C1 segment of cervical spinal cord (tissue), 14 donors: ENCODE data around the gene CLINT1.
"Not testable (repeated sequence)": the region's sequence is repeated elsewhere in the genome, so short reads cannot be mapped to it uniquely, and the experiment has no call there.

Experiments used
- DNase-seq, 14 donors: peaks; one replicate each; lab custom pipeline; 2025; lab: John Stamatoyannopoulos, UW

CLINT1 gene

DNA sequence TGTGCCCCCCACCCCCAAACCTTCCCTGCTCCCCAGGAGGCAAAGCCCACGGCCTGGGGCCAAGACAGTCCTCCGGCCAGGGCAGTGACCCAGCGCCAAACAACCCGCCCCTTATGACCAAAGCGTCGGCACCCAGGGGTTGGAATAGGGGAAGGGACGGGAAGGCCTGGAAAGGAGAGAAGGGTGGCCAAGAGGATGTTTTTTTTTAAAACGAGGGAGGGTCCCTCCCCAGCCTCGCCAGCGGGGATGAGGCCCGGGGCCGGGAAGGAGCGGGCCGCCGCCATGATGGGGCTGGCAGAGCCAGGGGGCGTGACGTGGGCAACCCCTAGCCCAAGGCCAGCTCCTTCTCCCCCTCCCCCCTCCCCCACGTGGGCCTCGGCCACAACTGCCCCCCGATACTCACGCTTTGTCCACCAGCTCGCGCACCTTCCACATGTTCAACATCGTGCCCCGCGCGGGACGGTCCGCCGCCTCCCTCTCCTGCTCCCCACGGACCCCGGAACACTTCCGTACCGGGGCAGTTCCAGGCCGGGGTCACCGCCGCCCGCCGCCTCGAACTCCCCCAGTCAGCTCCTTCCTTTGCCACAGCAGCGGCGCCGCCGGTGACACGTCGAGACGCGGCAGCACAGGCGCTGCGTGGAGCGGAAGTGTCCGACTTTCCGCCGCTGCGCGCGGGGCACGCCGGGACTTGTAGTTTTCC, at the start of gene CLINT1:
TSS of gene CLINT1 (minus strand) at position 619 of the 700 bp plus-strand sequence. CDS start at position 444, 175 bp downstream.
- DNase-seq: peak; percentile 2 to 90 (median 82)

DNA sequence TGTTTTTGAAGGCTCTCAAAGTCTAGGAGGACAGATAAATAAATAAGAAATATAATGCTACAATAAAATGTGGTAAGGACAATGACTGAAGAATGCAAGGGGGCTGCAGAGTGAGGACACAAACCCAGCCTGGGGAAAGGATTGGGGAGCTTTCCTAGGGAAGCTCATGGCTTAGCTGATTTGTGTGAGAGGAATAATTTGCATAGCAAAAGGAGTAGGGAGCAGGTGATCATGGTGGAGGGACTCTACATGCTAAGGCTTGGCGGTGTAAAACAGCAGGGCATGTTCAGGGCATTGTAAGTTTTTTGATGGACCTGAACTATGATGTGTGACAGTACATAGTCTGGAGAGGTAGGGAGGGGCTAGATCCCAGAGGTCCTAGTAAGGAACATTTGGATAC, 49.5 kb upstream of the CLINT1 start:
- DNase-seq: no peak

DNA sequence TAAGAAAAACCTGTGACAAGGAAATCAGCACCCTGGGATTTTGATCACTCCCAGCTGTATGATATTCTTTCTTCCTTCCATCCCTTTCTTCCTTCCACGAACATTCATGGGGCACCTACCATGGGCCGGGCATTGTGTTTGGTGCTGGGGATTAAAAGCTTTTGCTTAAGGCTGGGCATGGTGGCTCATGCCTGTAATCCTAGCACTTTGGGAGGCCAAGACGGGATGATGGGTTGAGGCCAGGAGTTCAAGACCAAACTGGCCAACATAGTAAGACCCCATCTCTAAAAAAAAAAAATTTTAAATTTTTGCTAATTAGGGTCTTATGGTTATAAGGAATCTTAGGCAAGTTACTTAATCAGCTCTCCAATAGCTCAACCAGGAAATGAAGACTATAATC, 48.5 kb upstream of the CLINT1 start:
- DNase-seq: no peak

DNA sequence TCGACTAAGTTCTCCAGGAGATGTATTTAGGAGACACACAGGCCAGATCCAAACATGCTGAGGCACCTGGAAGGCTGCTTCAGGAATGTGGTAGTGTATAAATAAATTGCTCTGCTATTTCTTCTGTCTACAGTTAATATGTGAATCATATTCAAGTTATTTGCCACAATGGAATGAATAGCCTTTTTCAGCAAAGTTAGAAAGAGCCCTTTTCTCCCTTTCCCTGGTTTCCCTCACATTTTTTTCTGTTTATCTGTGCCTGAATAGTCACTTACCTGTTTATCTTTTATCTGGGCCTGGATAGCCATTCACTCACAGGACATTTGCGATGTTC, 44.1 kb upstream of the CLINT1 start:
- no peak for DNase-seq

GRCh38 chr5:157902449-157903116, 43.6 kb upstream of the CLINT1 start:
- no peak for DNase-seq

DNA sequence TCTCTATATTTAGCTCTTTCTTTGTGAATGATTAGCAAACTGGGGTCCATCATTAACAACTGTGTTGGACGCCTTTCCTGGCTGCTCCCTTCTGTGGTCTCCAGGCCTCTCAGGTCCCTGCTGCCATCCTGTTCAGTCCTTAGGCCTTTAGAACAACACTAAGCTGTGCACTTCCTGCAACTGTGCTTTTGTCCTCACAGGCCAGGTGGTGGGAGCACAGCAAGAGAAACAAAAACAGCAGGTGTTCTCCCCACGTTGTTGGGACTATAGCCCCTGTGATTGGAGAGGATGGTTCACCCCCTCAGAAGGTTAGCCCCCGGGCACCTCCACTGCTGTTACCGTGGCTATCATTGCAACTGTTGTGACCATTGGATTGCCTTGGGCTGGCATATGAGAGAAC, 41.7 kb upstream of the CLINT1 start:
- no peak for DNase-seq

DNA sequence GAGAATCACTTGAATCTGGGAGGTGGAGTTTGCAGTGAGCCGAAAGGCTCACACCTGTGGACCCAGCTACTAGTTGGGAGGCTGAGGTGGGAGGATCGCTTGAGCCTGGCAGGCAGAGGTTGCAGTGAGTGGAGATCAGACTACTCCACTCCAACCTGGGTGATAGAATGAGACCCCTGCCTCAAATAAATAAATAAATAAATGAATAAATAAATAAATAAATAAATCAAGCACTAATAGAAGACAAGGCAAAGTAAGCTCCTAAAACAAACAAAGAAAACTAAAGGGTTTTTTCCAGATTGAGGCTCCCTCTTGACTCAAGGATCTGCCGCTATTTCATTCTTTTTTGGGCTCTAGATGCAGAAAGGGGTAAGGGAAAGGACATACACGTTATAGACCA, 34.7 kb upstream of the CLINT1 start:
- DNase-seq: no peak

DNA sequence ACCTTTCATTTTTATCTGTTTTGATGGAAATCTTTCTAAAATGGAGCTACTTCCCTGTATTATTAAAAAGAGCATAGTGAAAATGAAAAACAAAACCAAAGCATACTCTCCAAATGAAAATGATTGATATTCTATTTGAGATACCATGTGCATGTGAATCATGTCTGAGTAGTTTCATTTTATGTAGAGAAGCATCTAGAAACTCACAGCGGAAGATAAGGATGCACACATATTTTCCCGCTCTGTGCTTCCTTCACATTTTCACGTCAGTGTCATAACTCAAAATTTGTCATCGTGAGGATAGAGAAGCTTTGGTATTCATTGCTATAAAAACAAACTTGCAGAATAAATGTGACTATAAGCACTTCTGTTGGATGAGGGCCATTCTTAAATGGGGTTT, 34.0 kb upstream of the CLINT1 start:
- DNase-seq: no peak

DNA sequence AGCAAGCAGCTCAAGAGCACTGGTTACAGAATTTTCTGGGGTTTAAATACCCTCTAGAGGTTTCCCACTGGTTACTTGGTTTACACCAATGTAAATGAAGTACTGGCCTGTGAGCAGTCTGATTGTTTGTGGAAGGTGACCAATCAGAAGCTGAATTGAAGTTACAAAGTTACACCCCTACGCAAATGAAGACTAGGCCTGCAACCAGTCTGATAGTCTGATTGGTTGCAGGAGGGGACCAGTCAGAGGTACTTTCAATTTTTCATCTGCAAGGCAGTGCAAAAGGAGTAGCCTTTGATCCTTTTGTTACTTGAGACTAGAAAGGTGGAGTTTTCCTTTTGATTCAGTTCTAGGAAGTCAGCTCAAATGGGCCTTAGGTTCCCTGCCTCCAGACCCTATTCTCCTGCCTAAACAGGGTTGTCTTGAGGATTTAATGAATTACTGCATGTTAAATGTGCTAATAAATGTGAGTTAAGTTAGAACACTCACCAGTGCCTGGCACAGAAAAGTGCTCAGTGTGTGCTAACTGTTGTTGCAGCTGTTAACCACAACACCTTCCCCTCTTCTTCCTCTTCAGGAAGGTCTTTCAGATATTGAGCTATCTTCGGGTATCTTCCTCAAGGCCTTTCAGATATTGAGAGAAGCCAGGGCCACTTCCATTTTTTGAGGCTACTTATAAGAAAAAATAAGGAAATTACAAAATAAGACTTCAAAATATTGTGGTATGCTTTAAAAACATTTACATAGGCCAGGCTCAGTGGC, 32.1 kb upstream of the CLINT1 start:
- no peak for DNase-seq

DNA sequence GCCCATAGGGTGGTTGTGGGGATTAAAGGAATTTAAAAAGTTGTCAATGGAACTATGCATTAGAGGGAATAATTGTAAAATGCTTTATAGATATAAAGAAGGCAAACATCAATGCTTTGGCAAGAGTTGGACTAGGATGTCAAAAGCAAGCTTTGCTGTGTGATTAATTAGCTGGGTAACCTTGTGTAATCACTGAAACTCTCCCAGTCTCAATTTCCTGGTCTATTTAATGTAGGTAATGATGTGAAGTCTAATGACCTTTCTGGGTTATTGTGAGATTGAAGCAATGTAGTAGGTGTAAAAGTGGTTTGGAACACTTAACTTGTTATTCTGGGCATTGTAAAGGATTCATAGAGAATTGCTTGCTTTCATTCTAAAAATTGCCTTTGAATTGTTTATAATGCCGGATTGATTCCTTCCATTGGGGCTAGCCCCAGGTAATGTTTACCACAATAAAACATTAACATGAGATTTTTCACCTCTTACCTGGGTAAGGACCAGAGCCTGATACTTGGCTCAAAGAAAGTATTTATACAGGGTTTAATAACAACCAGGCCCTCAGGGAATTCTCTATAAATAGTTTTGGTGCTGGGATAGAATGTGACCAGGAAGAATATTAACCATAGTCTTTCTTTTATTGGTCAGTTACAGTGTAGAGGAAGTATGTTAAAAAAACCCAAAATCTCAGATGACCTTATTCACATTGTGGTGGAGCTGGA, 30.0 kb upstream of the CLINT1 start:
- DNase-seq: no peak

GRCh38 chr5:157886796-157887380, 27.9 kb upstream of the CLINT1 start:
- no peak for DNase-seq

DNA sequence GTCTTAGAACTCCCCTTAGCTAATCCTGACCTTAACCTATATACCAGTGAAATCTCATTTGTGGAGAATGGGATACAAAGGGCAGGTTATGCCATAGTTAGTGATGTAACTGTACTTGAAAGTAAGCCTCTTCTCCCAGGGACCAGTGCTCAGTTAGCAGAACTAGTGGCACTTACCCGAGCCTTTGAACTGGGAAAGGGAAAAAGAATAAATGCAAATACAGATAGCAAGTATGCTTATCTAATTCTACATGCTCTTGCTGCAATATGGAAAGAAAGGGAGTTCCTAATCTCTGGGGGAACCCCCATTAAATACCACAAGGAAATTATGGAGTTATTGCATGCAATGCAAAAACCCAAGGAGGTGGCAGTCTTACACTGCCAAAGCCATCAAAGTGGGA, 26.1 kb upstream of the CLINT1 start:
- not testable (repeated sequence) for DNase-seq

- DNase-seq: not testable (repeated sequence)
These were observed 22.6 kb upstream of the CLINT1 start for GRCh38 chr5:157881498-157881897.

DNA sequence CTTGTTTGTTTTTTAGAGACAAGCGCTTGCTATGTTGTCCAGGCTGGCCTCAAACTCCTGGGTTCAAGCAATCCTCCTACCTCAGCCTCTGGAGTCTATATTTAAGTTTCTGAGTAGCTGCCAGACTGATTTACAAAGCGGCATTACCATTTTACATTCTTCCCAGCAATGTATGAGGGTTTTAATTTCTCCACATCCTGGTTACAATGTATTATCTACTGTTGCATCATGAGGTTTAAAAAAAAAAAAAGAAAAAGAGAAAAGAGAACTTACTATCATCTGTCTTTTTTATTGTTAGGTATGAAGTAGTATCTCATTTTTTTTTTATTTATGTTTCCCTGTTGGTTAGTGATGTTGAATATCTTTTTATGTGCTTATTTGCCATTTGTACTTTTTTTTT, 18.9 kb upstream of the CLINT1 start:
- no peak for DNase-seq

DNA sequence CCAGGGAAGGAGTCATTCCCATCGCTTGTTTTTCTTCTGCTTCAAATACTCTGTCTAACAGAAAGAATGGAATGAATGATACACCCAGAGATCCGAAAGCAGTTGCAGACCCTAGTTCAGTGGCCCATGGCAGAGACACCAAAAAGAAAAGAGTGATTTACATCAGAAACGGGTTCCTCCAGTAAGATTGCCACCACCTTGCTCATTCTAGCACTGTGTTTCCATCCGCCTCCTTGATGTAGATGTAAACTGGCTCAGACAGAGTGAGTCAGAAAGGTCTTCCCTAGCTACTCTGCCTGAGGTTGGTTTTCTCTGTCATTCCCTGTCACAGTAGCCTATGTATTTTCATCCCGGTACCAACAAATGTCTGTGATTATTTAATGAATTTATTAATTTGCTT, 15.9 kb upstream of the CLINT1 start:
- no peak for DNase-seq

GRCh38 chr5:157870837-157871834, 12.2 kb upstream of the CLINT1 start:
- DNase-seq: no peak

- no peak for DNase-seq
These were observed 8.9 kb upstream of the CLINT1 start for GRCh38 chr5:157867751-157868387.

DNA sequence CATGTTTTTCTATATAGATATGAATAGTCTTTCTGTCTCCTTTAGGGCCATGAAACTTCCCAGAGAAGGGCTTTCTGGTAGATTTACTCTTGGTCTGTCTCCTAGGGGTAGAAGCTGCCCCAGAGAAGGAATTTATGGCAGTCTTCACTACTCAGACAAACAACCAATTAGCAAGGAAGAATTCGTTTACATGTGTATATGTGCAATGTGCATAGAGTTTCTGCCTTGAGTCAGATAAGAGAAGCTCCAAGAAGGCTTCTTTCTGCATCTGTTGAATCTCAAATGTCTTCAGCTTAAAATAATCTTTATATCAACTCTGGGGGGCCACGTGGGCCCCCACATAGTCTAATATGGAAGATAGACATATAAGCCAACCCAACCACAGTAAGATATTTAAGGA, 7.6 kb upstream of the CLINT1 start:
- no peak for DNase-seq

DNA sequence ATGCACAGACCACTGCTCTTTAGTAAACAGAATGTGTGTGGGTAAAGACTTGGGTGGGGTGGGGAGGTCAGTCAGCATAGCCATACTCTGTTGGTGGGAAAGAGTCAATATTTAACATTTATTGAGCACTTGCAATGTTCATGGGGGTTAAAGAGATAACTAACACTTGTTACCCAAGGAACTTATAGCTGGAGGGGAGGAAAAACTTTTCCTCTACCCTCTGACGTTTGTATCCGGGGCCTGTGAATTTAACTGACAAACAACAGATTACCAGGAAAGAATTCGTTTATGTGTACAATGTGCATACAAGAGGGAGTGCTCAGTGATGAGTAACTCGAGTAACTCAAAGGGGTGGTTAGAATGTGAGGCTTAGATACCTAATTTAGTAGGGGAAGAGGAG, 6.8 kb upstream of the CLINT1 start:
- no peak for DNase-seq

DNA sequence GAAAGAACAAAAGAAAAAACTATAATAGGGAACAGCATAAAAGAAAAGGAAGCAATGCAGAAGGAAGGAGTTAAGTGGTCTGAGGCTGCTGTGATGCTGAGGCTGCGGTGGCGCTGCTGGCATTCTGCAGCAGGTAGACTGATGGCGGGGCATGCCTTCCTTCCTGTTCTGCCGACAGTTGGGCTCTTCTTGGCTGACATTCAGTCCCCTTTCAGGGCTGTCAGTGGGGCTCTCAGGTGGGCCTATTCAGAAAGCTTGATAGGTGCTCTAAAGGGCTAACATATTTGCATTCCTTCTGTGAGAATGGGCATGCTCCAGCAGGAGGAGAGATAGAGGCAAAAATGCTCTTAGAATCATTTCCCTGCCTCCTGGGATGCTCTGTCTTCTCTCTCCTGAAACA, 5.1 kb upstream of the CLINT1 start:
- DNase-seq: no peak
